Measurements from ENCODE around the gene ENDOD1. TPM values are rescaled to one million over a fixed set of nuclear protein-coding genes. Genes with fewer than 3 reads are reported as not detected.

ENDOD1 gene
- total RNA-seq, 3 donors from 2014 or later (not counting 1 experiment from before 2014, with no cell fraction given), result 10.1 to 15.5 (median 14.0) TPM

DNA sequence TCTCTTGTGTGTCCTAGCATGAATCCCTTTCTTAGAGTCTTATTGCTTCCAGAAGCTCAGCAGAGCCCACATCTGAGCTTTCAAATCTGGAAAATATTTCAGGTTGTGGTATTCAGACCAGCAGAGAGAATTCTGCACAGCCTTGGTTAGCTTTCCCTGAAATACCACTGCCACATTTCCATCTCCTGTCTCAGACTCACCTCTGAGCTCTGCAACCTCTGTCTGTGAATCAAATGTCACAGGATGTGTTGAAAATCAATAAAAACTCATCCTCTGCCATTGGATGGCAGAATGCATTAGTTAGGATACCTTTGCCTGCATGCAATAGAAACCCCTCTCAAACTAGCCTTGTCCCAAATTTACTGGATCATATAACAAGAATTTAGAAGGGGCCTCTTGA lies 47.7 kb downstream of the ENDOD1 start:
- no peak for DNase-seq
- H3K4me3 Mint-ChIP-seq, result no peak overlapping the region
- ATAC-seq, result no peak
- no peaks in the 10 kb centered on the region for H3K4me1 Mint-ChIP-seq
- no peak overlapping the region for H3K4me3 ChIP-seq (ENCODE audit: low read length)
- no peaks in the 10 kb centered on the region for H3K9me3 Mint-ChIP-seq
- intact Hi-C loops (cut with micrococcal nuclease), result no loop called here
- H3K27ac ChIP-seq (ENCODE audit: low read length), result no peak overlapping the region
- no peak overlapping the region for H3K27ac Mint-ChIP-seq
- H3K27me3 ChIP-seq (ENCODE audit: control insufficient read depth, insufficient read depth, low read length), result peaks cover 3% of the 10 kb centered on the region
- no peaks in the 10 kb centered on the region for H3K9me3 ChIP-seq (ENCODE audit: control insufficient read depth, insufficient read depth, low read length)
- H3K36me3 ChIP-seq (ENCODE audit: control insufficient read depth, insufficient read depth, low read length), result no peaks in the 10 kb centered on the region
- peaks cover 0 to 3% of the 10 kb centered on the region in 2 donors for H3K27me3 Mint-ChIP-seq (ENCODE audit: low read depth in 2 of 2)
- H3K36me3 Mint-ChIP-seq, result no peaks in the 10 kb centered on the region
- no peaks in the 10 kb centered on the region for H3K4me1 ChIP-seq (ENCODE audit: control insufficient read depth, insufficient read depth, low read length)
- TF ChIP-seq, protein P1, sequence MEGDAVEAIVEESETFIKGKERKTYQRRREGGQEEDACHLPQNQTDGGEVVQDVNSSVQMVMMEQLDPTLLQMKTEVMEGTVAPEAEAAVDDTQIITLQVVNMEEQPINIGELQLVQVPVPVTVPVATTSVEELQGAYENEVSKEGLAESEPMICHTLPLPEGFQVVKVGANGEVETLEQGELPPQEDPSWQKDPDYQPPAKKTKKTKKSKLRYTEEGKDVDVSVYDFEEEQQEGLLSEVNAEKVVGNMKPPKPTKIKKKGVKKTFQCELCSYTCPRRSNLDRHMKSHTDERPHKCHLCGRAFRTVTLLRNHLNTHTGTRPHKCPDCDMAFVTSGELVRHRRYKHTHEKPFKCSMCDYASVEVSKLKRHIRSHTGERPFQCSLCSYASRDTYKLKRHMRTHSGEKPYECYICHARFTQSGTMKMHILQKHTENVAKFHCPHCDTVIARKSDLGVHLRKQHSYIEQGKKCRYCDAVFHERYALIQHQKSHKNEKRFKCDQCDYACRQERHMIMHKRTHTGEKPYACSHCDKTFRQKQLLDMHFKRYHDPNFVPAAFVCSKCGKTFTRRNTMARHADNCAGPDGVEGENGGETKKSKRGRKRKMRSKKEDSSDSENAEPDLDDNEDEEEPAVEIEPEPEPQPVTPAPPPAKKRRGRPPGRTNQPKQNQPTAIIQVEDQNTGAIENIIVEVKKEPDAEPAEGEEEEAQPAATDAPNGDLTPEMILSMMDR (IDR thresholded peaks at IDR 0.05), result no peak

DNA sequence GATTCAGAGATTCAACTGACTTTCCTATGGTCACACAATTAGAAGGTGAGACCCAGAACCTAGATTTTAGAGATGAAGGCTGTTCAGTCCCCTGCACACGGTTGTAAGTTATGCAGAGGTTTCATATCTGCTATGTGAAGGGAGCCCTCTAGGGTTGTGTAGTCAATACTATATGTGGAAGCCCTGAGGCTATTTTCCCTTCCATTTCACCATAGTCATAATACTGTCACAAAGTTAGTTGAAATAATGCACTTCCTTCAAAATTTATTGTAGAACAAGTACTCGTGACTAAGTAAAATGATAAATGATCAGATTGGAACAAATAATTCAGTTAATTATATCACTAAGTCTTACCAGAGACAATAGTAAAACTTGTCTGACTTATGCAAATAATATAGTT lies 48.8 kb downstream of the ENDOD1 start:
- 0% methylated on average over 1 of the region's 2 CpGs for WGBS (ENCODE audit: insufficient coverage)
- no peak overlapping the region for H3K27ac ChIP-seq (ENCODE audit: low read length)
- H3K4me1 ChIP-seq (ENCODE audit: control insufficient read depth, insufficient read depth, low read length), result no peaks in the 10 kb centered on the region
- DNase-seq, result peak in 1 of 2 donors; percentile 21
- no peak overlapping the region for H3K4me3 ChIP-seq (ENCODE audit: low read length)
- H3K27me3 ChIP-seq (ENCODE audit: control insufficient read depth, insufficient read depth, low read length), result peaks cover 3% of the 10 kb centered on the region
- no peaks in the 10 kb centered on the region for H3K4me1 Mint-ChIP-seq
- no peaks in the 10 kb centered on the region for H3K36me3 Mint-ChIP-seq
- intact Hi-C loops (cut with micrococcal nuclease), result no loop called here
- no peaks in the 10 kb centered on the region for H3K9me3 Mint-ChIP-seq
- ATAC-seq, result peak in 1 of 3 donors; percentile 48
- TF ChIP-seq, protein P1 (IDR thresholded peaks at IDR 0.05), result no peak
- H3K9me3 ChIP-seq (ENCODE audit: control insufficient read depth, insufficient read depth, low read length), result no peaks in the 10 kb centered on the region
- no peak overlapping the region for H3K27ac Mint-ChIP-seq
- no peak overlapping the region for H3K4me3 Mint-ChIP-seq
- peaks cover 5 to 9% of the 10 kb centered on the region in 2 donors for H3K27me3 Mint-ChIP-seq (ENCODE audit: low read depth in 2 of 2)
- no peaks in the 10 kb centered on the region for H3K36me3 ChIP-seq (ENCODE audit: control insufficient read depth, insufficient read depth, low read length)

DNA sequence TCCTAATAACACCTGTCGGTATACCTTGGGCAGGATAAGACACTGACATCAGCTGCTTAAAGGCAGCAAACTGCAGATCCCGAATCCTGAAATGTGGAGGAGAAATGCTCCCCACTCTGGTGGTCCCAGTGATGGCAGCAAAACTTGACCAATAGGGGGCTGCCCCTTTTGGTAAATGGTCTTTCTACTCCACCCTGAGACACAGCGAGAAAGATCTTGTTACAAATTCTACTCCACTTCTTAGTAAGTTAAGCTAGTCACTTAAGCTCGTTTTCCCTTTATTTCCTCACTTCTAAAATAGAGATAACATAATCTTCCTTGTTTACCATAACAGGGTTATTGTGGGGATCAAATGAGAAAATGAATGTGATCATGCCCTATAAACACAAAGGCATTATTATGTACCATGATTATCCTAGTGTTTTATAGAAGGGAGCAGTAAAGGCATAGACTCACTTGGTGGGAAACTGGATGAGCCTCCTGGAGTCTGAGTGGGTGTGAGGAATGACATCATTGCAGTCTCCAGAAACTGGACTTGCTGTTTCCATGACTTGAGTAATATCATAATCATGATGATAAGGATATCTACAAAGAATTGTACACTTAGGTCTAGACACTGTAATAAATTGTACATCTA lies 50.9 kb downstream of the ENDOD1 start:
- H3K27ac ChIP-seq (ENCODE audit: low read length), result no peak overlapping the region
- Mint-ChIP-seq H3K9me3 (no peaks in the 10 kb centered on the region), H3K27me3 (ENCODE audit: low read depth in 2 of 2) (peaks cover 19 to 29% of the 10 kb centered on the region in 2 donors), H3K4me1 (no peaks in the 10 kb centered on the region), H3K27ac (no peak overlapping the region), H3K36me3 (no peaks in the 10 kb centered on the region), H3K4me3 (no peak overlapping the region)
- WGBS (ENCODE audit: insufficient coverage), result 96% methylated on average over 3 of the region's 4 CpGs
- no peaks in the 10 kb centered on the region for H3K36me3 ChIP-seq (ENCODE audit: control insufficient read depth, insufficient read depth, low read length)
- DNase-seq (no peak), ATAC-seq (no peak)
- intact Hi-C loops (cut with micrococcal nuclease), result no loop called here
- no peak overlapping the region for H3K4me3 ChIP-seq (ENCODE audit: low read length)
- no peaks in the 10 kb centered on the region for H3K9me3 ChIP-seq (ENCODE audit: control insufficient read depth, insufficient read depth, low read length)
- no peaks in the 10 kb centered on the region for H3K4me1 ChIP-seq (ENCODE audit: control insufficient read depth, insufficient read depth, low read length)
- peaks cover 3% of the 10 kb centered on the region for H3K27me3 ChIP-seq (ENCODE audit: control insufficient read depth, insufficient read depth, low read length)
- TF ChIP-seq, protein P1 (IDR thresholded peaks at IDR 0.05), result no peak

DNA sequence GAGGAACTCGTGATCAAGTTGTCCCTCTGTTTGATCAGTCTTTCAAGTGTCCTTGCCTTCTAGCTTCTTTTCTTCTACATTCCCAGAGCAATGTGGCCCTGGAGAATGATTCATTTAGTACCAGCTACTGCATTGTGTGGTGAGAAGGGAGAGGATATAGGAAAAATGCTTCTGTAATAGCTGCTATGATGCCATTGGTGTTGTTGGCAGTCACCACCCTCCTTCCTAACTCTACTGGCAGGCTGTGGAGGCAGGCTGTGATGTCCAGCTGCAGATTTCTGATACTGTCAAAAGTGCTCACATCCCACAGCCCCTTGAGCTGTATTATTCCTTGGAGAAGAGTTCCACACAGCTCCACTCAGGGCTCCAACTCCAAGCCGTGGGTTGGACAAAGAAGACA lies 52.8 kb downstream of the ENDOD1 start:
- Mint-ChIP-seq H3K36me3 (no peaks in the 10 kb centered on the region), H3K27me3 (ENCODE audit: low read depth in 2 of 2) (peaks cover 23 to 45% of the 10 kb centered on the region in 2 donors), H3K9me3 (no peaks in the 10 kb centered on the region), H3K27ac (no peak overlapping the region), H3K4me3 (no peak overlapping the region), H3K4me1 (no peaks in the 10 kb centered on the region)
- TF ChIP-seq, protein P1 (IDR thresholded peaks at IDR 0.05), result no peak
- Histone ChIP-seq H3K9me3 (ENCODE audit: control insufficient read depth, insufficient read depth, low read length) (no peaks in the 10 kb centered on the region), H3K27ac (ENCODE audit: low read length) (no peak overlapping the region), H3K27me3 (ENCODE audit: control insufficient read depth, insufficient read depth, low read length) (peaks cover 3% of the 10 kb centered on the region), H3K4me1 (ENCODE audit: control insufficient read depth, insufficient read depth, low read length) (no peaks in the 10 kb centered on the region), H3K36me3 (ENCODE audit: control insufficient read depth, insufficient read depth, low read length) (no peaks in the 10 kb centered on the region), H3K4me3 (ENCODE audit: low read length) (no peak overlapping the region)
- ATAC-seq (no peak), DNase-seq (no peak)
- intact Hi-C loops (cut with micrococcal nuclease), result no loop called here
- 71% methylated on average over 1 of the region's 2 CpGs for WGBS (ENCODE audit: insufficient coverage)
